GM18502 (cell line): ENCODE data around the gene DAP.

Experiments
- ATAC-seq: cut with Tn5 transposase; IDR thresholded peaks from one replicate; pipeline ENCODE4 v1.9.1; 2021; ENCODE audit warnings: mild to moderate bottlenecking; ENCODE audit not compliant: unreplicated experiment, poor library complexity

Gene DAP

DNA sequence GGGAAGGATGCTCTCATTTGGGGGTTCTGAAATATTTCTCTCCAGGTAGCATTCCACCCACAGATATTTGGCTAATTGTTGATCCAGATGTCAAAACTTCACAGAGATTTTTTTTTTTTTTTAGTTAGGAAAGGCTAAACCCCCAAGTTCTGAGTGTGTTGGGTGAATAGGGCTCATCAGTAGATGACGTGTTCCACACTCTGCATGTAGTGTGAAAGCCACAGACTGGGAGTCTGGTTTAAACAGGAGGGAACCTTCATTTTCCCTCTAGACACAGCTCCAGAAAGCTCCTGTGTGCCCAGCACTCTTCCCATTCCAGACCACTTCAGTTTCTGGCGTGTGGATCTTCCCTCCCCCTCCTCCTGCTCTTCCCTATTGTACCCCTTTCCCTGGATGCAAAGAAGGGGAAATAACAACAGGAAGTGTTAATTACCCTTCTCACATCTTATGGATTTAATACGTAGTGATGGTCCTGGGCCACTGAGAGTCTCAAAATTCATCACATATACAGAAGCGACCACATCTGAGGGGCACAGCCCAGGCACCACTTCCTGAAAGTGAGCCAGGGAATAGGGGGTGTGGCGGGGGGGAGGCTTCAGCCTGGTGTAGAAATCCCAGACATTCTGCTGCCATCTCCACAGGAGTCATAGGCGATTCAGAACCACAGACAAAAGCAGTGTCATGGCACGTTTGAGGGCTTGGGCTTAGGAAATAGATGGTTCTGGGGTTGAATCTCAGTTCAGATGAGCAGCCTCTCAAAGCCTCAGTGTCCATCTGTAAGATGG, 65.1 kb downstream of the DAP start:
- ATAC-seq = no peak

- ATAC-seq = peak; percentile 52
Measured at GRCh38 chr5:10695055-10695649, 65.9 kb downstream of the DAP start.

- no peak for ATAC-seq
Measured at GRCh38 chr5:10691826-10692785, 68.9 kb downstream of the DAP start.

DNA sequence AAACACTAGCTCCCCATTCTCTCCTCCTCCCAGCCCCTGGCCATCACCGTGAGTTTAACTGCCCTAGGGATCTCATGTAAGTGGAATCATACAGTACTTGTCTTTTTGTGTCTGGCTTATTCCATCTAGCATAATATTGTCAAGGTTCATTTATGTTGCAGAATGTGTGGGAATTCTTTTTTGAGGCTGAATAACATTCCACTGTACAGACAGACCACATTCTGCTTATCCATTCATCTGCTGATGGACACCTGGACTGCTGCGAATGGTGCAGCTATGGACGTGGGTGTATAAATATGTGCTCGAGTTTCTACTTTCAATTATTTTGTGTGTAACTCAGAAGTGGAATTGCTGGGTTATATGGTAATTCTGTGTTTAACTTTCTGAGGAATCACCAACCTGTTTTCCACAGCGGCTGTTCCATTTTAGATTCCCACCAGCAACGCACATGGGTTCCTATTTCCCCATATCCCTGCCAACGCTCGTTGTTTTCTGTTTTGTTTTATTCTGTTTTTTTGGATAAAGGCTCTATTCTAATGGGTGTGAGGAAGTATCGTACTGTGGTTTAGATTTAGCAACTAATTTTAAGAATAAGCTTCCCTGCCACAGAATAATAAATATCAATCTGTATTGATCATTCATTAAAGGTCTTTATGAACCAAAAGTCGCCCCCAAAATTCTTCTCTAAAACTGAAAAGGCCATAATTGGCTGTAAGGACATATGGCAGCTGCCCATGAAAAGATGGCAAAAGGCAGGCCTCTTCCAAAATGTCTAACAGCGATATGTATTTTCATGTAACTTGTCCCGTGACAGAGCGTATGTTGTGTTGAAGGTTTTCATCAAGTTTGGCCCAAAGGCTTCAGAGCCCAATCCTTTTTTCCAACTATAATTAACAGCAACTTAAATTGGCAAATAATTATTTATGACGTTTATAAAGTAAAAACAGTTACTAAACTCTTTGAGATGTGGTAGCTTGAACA, 70.3 kb downstream of the DAP start:
- ATAC-seq = no peak

DNA sequence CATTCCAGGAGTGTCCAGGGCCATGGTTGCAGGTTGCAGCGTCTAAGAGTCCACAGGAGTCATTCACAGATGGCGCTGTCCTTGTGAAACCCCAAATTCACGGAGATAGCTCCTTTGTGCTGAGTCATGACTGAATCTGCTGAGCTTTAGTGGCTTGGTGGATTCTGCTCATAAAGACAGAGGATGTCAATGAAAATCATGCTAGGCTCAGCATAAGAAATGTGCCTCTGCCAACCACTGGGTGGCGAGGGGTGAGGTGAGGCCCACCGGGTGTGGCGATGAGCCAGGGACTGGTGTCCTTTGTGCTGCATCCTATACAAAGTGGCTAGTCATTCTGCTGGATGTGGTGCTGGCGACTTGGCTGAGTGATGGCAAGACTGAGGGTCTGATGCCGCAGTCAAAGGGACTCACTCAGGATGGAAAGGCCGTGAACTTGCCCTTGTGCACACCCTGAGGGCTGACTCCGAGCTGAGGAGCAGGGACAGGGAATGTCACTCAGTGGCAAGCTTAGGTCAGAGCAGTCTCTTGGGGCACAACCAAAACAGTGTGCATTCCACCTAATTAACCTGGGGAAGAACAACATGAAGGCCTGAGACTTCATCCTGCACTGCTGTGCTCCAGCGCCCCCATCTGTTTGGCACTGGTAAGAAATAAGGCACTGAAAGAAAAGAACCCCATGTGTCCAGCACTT, 71.5 kb downstream of the DAP start:
- no peak for ATAC-seq

GRCh38 chr5:10688651-10689171, 72.3 kb downstream of the DAP start:
- no peak for ATAC-seq

GRCh38 chr5:10686890-10687289, 74.1 kb downstream of the DAP start:
- ATAC-seq = no peak

- ATAC-seq = peak; percentile 76
Measured at GRCh38 chr5:10685115-10685521, 75.9 kb downstream of the DAP start.

DNA sequence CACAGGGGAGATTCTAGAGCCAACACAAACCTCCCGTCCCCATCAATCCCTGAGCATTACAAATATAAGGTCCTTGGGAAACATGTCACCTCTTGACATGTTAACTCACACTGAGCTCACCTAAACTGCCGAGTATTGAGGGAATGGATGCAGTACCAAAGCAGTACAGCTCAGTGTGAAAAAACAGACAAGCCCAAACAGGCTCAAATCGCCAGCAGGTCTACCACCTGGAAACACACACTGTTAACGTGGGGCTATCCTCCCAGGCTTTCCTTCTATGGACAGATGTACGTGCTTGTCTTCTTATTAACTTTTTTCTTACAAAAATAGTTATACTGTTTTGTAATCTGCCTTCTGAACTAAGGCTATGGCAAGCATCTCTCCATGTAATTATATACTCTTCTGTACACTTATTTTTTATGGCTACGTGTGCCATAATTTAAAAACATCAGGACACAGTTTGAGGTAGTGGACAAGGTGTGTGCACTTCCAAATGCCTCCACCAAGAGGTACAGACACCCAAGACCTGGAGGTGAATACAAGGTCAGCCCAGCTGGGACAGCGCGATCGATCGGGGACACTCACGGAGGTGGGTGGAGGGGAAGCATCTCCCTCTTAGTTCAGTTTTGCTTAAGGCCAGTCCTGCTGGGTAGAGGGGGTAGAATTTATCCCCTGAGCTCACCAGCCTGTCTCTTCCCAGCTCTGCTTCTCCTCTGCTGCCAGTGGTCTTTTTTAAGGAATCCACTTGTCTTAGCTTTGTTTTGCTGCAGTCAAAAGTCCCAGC, 76.5 kb downstream of the DAP start:
- peak; percentile 72 for ATAC-seq

DNA sequence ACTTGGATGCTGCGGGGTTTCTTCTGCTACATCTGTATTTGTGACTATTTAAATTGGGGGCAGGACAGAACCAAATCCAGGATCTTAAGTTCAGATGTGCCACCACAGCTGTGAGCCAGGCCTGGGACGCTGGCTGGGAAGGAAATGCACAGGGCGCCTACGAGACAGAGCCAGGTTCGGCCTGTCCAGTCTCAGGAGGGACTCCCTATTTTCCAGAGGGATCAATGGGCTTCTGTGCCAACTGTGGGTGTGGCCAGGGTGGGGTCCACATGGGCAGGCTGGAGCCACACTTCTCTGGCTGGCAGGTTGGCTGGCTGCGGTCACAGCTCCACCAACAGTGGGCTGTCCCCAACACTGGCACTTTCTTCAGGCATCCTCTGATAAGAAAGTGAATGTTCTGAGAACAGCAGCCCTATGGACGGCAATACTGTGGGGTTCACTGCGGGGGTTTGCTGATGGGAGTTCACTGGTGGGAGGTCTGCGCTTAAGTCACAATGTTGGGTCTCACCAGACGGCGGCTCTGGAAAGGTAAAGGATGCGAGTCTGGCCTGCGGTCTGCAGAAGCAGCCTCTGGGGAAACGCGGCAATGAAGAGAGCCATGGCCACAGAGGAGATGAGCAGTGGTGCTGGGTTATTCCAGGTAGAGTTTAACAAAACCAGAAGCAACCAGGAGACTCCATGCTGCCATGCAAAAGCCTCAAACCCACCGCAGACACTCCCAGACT, 78.1 kb downstream of the DAP start:
- no peak for ATAC-seq

DNA sequence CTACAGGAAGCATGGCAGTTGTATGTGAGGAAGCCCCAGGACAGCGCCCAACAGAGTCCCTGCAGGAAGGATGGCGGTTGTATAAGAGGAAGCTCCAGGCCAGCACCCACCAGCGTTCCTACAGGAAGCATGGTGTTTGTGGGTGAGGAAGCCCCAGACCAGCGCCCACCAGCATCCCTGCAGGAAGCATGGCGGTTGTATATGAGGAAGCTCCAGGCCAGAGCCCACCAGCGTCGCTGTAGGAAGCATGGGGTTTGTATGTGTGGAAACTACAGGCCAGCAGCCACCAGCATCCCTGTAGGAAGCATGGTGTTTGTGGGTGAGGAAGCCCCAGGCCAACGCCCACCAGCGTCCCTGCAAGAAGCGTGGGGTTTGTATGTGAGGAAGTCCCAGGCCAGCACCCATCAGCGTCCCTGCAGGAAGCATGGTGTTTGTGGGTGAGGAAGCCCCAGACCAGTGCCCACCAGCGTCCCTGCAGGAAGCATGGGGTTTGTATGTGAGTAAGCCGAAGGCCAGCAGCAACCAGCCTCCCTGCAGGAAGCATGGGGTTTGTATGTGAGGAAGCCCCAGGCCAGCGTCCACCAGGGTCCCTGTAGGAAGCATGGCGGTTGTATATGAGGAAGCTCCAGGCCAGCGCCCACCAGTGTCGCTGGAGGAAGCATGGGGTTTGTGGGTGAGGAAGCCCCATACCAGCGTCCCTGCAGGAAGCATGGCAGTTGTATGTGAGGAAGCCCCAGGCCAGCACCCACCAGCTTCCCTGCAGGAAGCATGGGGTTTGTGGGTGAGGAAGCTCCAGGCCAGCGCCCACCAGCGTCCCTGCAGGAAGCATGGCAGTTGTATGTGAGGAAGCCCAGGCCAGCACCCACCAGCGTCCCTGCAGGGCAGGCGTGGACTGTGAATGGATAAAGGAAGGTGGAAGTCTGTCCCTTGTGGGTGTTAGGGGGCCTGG, 79.0 kb downstream of the DAP start:
- no peak for ATAC-seq

- ATAC-seq = no peak
Measured at GRCh38 chr5:10680876-10681481, 80.1 kb downstream of the DAP start.

- no peak for ATAC-seq
Measured at GRCh38 chr5:10679336-10679988, 81.6 kb downstream of the DAP start.

DNA sequence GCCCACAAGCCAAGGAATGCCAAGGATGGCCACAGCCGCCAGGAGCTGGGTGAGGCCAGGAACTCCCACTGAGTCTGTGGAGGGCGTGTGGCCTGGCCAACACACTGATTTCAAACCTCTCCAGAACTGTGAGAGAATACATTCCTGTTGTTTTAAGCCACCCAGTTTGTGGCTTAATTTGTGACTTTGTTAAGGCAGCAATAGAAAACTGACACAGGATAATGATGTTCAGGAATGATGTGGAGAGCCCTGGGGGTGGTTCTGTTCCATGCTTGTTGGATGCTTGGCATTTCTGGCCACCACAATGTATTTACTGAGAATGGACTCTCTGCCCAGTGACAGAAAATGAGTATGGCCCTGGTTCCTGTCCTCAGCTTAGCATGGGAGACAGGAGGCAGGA, 82.8 kb downstream of the DAP start:
- ATAC-seq = no peak

- no peak for ATAC-seq
Measured at GRCh38 chr5:10677533-10677932, 83.5 kb downstream of the DAP start.

- no peak for ATAC-seq
Measured at GRCh38 chr5:10676946-10677345, 84.1 kb downstream of the DAP start.
